ENCODE results near the gene PRKG1.

DNA sequence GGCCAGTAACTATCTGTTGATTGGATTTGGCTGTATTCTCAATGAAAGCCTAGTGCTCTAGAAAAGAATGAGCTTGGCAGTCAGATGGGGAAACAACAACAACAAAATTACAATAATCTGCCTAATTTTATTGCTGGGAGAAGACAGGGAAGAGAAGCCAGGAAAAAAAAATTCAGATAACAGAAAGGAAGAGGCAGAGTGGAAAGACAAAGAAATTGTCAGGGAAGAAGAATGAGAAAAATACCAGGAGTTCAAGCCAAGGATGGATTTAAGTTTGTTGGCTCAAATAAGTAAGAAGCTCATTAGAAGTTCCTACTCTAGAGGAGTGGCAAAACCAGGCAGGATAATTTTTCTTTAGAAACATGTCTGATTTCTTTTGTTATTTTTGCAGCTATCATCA is 45.9 kb upstream of the PRKG1 start:
- TF ChIP-seq CTCF (IDR thresholded peaks at IDR 0.05; ENCODE audit: low read depth, low read length), result no peak
- no peak for TF ChIP-seq EZH2phosphoT487 (IDR thresholded peaks at IDR 0.05; ENCODE audit: low read depth)

Measured in OCI-LY3 (cell line).